ENCODE measurements around the gene MGMT. TPM values are rescaled to one million over a fixed set of nuclear protein-coding genes. Genes with fewer than 3 reads are reported as not detected.

The MGMT gene
- total RNA-seq, 3 donors from 2014 or later: 15.4 to 17.5 (median 16.3) TPM

- Histone ChIP-seq H3K9me3 (no peaks in the 10 kb centered on the region), H3K36me3 (ENCODE audit: low read depth) (no peaks in the 10 kb centered on the region), H3K4me1 (ENCODE audit: low read depth) (no peaks in the 10 kb centered on the region), H3K4me3 (no peak overlapping the region)
- ATAC-seq (no peak), DNase-seq (no peak)
- no peak for TF ChIP-seq CTCF (IDR thresholded peaks at IDR 0.05)
- intact Hi-C loops (cut with DNase I, micrococcal nuclease): no loop called here
Observed at GRCh38 chr10:129768437-129769355, 301.7 kb downstream of the MGMT start.

- H3K4me1 ChIP-seq (ENCODE audit: low read depth): no peaks in the 10 kb centered on the region
- DNase-seq: no peak
- no peaks in the 10 kb centered on the region for H3K36me3 ChIP-seq (ENCODE audit: low read depth)
- H3K9me3 ChIP-seq: no peaks in the 10 kb centered on the region
- intact Hi-C loops (cut with DNase I, micrococcal nuclease): no loop called here
- no peak for ATAC-seq
- H3K4me3 ChIP-seq: no peak overlapping the region
- no peak for TF ChIP-seq CTCF (IDR thresholded peaks at IDR 0.05)
Observed at GRCh38 chr10:129769381-129770116, 302.5 kb downstream of the MGMT start.

- no peak for DNase-seq
- intact Hi-C loops (cut with DNase I, micrococcal nuclease): no loop called here
- no peaks in the 10 kb centered on the region for H3K36me3 ChIP-seq (ENCODE audit: low read depth)
- H3K4me1 ChIP-seq (ENCODE audit: low read depth): no peaks in the 10 kb centered on the region
- H3K9me3 ChIP-seq: no peaks in the 10 kb centered on the region
- no peak for TF ChIP-seq CTCF (IDR thresholded peaks at IDR 0.05)
- H3K4me3 ChIP-seq: no peak overlapping the region
- no peak for ATAC-seq
Observed at GRCh38 chr10:129770286-129770685, 303.2 kb downstream of the MGMT start.

GRCh38 chr10:129771024-129771423 is 304.0 kb downstream of the MGMT start:
- intact Hi-C loops (cut with DNase I, micrococcal nuclease): no loop called here
- ATAC-seq (no peak), DNase-seq (no peak)
- Histone ChIP-seq H3K4me1 (ENCODE audit: low read depth) (no peaks in the 10 kb centered on the region), H3K36me3 (ENCODE audit: low read depth) (no peaks in the 10 kb centered on the region), H3K4me3 (no peak overlapping the region), H3K9me3 (no peaks in the 10 kb centered on the region)
- TF ChIP-seq CTCF (IDR thresholded peaks at IDR 0.05): no peak

- Histone ChIP-seq H3K4me3 (no peak overlapping the region), H3K9me3 (no peaks in the 10 kb centered on the region), H3K36me3 (ENCODE audit: low read depth) (no peaks in the 10 kb centered on the region), H3K4me1 (ENCODE audit: low read depth) (no peaks in the 10 kb centered on the region)
- ATAC-seq: no peak
- no peak for TF ChIP-seq CTCF (IDR thresholded peaks at IDR 0.05)
- intact Hi-C loops (cut with DNase I, micrococcal nuclease): no loop called here
- no peak for DNase-seq
Observed at GRCh38 chr10:129771576-129771975, 304.5 kb downstream of the MGMT start.

Measured in mucosa of descending colon (tissue), 3 donors.